Measurements from ENCODE around the gene GDPGP1.

DNA sequence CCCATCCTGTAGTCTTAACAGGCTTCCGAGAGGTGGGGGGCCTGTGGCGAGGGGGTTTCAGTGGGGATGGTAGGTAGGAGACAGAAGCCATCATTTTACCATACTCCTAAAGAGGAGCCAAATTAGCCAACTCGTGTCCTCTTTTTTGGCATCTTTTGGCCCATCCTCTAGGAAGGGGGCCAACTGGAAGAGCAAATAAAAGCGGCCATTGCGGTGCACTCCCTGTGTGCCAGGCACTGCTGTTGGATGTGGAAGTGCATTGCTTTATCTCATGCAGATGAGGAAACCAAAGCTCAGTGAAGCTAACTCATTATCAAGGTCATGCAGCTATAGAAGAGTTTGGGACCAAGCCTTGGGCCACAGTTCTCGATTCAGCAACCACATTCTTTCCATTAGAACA lies 26.8 kb upstream of the GDPGP1 start:
- TF ChIP-seq EZH2 (IDR thresholded peaks at IDR 0.05): no peak
- TF ChIP-seq POLR2AphosphoS5 (IDR thresholded peaks at IDR 0.05; ENCODE audit: borderline replicate concordance, low read depth, low read length): no peak
- TF ChIP-seq FOXP2 (optimal IDR thresholded peaks at IDR 0.05; ENCODE audit: control extremely low read depth, extremely low read length, insufficient read depth): no peak
